ENCODE results near the gene CHMP6.

CHMP6 gene

DNA sequence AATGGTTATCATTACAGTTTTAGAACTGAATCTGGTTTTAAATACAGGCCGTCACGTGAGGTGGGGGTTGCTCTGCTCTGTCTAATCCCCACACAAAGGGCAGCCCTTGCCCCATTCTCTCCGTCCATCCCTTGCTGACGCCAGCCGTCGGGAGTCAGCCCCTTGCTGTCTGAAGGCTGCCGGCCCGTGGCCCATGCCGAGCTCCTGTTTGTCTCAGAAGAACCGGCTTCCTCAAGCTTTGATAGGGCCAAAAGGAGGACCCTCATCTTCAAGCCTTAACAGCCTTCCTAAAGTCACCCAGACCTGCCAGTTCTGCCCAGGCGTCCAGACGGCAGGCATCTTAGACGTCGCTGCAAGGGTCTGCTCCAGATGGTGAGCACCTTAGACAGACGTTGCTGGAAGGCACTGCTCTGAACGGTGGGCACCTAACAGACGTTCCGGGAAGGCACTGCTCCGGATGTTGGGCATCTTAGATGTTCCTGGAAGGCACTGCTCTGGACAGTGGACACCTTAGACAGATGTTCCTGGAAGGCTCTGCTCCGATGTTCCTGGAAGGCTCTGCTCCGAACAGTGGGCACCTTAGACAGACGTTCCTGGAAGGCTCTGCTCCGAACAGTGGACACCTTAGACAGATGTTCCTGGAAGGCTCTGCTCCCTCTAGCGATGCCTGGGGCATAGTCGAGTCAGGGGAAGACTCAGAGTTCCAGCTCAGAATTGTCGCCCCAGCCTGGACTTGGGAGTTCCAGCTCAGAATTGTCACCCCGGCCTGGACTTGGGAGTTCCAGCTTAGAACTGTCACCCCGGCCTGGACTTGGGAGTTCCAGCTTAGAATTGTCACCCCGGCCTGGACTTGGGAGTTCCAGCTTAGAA lies 35.1 kb upstream of the CHMP6 start:
- no peak for DNase-seq (ENCODE audit: low read depth, low spot score)

DNA sequence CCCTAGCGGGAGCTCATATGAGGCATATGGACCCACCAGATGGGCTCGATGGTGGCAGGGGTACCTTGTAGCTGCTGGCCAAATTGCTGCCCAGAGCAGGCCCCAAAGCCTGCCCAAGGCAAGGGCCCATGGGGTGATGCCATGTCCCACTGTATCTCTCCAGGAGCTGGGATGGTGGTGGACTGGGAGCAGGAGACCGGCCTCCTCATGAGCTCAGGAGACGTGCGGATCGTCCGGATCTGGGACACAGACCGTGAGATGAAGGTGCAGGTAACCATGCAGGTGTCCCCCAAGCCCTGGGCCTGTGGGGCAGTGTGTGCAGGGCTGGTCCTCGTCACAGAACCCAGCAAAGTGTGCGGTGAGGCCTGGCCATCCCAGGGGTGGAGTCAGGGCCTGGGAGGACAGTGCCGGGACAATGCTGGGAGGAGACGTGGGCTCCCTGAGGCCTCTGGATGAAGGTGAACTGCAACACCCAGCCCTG lies 34.1 kb upstream of the CHMP6 start:
- no peak for DNase-seq (ENCODE audit: low read depth, low spot score)

DNA sequence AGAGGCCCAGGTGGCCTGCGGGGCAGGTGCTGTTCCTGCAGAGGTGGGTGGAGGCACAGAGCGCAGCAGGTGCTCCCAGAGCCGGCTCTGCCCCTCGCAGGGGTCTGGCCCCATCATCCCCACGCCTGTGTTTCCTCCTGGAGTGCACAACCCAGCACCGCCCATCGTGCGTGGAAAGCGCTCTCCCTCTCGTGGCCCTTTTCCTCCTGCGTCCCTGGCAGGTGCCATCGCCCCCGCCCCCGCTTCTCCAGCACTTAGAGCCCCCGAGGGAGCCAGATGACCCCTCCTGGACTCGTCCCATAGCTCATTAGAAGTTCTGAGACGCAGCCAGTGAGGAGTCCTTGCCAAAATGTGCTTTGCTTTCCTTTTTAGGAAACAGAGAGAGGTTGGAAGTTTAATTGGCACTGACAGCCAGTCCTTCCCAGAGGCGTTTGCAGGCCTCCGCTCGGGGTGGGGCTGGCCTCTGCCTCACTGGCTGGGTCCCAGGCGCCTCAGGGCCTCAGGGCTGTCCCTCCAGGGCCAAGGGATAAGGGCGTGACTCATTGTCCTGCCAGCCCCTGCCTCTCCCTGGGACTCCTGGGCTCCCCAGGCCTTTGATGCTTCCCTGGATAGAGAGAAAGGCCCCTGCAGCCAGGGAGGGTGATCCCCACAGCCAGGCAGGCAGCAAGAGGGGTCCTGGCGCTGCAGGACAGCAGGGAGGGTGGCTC lies 32.2 kb upstream of the CHMP6 start:
- DNase-seq (ENCODE audit: low read depth, low spot score), result peak; percentile 75

DNA sequence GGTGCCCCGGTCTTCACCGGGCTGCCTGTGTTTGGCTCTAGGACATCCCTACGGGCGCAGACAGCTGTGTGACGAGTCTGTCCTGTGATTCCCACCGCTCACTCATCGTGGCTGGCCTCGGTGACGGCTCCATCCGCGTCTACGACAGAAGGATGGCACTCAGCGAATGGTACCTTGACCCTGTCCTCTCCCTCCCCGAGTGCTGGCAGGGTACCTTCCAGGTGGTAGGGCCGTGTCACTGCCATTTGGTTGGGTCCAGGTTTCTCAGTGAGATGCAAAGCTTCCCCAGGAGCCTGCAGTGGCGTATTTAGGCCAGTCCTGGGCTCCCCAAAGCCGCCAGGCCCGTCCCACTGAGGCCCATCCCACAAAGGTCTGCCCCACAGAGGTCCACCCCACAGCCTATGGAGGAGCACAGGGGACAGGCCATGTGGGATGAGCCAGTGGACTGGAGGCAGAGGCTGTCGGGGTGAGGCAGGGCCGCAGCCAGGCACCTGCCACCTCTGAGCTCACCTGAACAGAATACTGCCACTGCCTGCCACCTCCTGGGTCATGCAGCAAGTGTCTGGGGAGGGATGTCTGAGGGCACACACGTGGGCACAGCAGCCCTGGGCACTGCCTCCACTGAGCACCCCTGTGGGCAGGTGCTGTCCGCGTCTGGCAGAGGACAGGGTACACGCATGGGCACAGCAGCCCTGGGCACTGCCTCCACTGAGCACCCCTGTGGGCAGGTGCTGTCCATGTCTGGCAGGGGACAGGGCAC lies 31.4 kb upstream of the CHMP6 start:
- no peak for DNase-seq (ENCODE audit: low read depth, low spot score)

DNA sequence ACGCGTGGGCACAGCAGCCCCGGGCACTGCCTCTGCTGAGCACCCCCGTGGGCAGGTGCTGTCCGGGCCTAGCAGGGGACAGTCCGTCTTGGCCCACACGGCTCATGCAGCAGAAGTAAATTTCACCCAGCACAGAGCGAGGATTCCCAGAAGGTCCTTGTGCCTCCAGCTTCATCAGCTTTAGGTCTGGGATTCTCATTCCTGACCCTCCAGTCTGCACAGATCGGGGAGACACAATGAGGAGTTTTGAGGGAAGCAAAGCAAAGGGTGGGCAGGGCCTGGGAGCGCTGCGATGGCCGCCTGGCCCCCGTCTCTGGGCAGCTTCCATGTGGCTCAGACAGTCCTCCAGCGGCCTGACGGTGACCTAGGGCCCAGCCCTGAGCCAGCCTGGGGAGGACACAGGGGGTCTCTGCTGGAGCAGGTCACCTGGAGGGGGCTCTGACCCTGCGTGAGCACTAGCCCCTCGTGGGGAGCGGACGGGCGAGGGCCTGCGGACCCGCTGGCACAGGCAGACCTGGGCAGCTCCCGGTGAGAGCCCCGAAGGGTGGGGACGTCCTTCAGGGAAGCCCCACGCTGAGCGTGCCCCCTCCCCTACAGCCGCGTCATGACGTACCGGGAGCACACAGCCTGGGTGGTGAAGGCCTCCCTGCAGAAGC lies 30.7 kb upstream of the CHMP6 start:
- DNase-seq (ENCODE audit: low read depth, low spot score), result no peak

DNA sequence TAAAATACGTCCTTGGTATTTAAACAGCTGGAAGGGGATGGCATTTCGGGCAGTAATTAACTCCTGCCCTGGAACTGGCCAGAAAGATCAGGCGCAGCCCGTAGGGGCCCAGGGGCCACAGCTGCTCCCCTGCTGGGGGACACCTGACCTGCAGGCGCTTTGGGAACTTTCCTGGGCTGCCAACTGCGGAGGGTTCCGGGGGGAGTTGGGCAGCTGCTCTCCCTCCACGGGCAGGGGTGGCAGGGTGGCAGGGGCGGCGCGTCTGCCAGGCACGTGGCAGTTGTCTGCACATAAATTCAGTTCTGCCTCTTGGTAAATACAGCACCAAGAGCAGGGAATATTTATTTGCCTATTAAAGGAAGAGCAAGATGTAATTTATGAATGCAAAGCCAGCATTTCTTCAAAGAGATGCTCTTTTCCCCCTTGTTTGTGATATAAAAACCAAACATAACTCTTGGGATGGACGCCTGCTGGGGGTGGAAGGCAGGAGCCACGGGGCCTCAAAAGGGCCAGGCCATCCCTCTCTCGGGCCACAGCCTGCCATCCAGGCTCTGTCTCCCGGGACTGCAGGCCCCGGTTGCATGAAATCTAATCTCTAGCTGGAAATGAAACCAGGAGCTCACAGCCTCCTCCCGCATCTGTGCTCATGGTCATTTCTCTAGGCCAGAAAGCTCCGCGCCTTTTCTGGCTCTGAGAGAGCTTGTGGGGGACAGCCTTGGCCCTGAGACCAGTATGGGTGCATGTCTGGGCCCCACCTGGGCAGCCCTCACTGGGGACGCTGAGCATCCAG lies 29.9 kb upstream of the CHMP6 start:
- no peak for DNase-seq (ENCODE audit: low read depth, low spot score)

DNA sequence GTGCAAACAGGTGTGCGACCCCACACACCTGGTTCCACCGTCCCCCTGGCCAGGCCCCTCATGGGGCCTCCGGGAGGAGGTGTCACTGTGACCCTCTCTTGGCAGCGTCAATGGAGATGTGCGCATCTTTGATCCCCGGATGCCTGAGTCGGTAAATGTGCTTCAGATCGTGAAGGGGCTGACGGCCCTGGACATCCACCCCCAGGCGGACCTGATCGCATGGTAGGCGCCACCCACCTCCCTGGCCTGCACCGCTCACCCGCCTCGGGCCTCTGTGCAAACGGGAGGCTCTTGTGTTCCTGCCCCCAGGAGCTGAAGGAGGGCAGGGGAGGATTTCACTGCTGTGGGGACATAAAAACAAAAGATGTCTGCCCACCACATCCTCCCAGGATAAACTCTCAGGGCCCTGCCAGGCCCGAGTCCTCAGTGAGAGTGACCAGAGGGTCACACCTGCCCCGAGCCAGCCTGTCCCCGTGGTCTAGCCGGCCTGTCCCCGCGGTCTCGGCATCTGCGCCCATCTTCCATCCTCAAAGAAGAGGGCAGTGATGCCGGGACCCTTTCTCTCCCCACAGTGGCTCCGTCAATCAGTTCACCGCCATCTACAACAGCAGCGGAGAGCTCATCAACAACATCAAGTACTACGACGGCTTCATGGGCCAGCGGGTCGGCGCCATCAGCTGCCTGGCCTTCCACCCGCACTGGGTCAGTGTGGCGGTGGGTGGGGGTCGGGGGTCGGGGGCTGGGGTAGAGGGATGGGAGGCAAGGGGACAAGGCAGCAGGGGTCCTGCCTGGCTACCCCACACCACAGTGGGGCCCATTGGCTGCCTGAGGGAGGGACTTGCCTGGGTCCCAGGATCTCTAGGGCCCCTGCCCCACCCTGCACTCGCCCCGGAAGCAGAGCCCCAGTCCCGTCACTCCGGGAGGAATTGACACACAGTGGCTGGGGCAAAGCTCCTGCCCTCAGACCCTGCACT lies 29.0 kb upstream of the CHMP6 start:
- DNase-seq (ENCODE audit: low read depth, low spot score), result no peak

DNA sequence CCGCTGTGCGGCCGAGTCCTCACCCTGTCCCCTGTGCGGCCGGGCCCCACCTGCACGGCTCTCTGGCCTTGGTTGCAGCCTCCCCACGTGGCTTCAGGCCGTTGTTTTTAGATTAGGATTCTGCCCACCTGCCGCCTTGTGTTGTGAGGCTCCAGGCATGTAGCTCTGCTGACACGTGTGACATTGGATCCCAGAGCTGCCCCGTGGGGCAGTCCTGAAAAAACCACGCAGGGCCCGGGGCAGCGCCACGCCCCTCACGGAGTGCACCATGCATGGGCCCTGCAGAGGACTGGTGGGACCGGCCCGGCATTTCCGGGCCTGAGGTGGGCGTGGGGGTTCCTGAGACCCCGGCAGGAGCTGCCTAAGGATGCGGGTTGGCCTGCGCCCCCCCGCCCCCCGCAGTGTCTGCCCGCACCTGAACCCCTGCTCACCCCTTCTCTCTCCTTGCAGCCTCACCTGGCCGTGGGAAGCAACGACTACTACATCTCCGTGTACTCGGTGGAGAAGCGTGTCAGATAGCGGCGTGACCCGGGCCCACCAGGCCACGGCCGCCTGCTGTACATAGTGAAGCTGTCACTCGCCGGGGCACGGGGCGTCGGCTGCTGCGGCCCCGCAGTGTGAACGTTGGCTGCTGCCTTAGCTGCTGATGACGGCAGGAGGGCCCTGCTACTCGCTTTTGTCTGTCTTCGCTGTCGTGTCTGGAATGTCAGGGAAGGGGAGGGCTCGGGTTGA lies 27.7 kb upstream of the CHMP6 start:
- DNase-seq (ENCODE audit: low read depth, low spot score), result peak; percentile 69

DNA sequence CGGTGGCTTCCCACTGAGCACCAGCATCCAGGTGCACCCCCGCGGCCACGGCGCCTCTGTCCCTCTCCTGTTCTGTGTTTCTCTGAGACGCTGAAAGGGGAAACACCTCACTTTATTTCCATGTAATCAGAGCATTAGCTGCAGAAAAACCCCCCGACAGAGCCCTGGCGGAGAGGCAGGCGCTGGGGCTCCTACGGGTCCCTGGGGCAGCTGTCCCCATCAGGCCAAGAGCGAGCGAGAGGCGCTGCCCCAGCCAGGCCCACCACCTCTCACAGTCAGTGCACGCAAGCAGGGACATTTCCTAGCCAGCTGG lies 27.1 kb upstream of the CHMP6 start:
- DNase-seq (ENCODE audit: low read depth, low spot score), result no peak

DNA sequence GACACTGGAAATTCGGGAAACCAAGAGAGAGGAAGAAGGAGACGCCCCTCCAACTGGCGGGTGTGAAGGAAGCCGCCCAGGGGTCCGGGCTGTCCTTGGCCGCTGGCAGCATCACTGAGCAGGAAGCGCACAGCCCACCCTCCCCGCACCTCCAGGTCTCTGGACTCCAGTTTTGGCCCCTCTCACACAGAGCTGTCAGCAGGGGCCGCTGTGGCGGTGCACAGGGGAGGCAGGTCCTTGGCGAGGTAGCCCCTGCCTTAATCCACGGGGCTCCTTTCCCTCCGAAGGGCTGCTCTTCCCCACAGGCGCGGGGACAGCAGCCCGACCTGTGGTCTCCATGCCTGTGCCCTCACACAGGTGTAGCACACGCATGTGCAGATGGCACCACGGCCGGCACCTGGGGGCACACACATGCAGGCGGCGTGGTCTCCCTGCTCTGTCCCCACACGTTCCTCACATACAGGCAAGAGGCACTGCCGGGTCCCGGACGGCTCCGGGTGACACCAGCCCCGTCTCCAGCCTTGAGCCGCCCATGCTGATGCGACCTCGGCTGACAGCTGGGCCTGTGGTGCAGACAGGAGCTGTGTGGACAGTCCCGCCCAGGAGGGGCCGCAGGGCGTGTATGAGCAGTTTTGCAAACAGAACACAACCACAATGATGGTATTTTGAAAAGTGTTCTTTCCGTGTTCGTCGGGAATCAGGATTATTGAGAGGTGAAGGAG lies 26.6 kb upstream of the CHMP6 start:
- peak; percentile 49 for DNase-seq (ENCODE audit: low read depth, low spot score)

DNA sequence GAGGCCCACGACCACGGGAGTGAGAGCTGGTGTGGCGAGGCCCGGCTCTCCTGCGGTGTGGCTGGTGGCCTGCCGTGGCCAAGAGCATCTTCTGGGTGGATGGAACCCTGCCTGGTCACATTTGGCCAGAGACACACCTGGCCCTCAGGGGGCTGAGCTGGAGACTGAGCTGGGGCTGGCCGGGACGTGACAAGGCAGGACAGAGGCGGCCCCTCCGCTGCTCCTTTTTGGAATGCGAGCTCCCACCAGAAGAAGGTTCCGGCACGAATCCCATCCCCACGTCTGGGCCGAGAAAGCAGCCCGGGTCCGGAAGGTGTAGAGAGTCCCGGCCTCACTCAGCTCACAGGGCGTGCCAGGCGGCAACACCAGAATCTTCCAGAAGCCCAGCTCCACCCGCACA lies 26.0 kb upstream of the CHMP6 start:
- DNase-seq (ENCODE audit: low read depth, low spot score), result no peak

DNA sequence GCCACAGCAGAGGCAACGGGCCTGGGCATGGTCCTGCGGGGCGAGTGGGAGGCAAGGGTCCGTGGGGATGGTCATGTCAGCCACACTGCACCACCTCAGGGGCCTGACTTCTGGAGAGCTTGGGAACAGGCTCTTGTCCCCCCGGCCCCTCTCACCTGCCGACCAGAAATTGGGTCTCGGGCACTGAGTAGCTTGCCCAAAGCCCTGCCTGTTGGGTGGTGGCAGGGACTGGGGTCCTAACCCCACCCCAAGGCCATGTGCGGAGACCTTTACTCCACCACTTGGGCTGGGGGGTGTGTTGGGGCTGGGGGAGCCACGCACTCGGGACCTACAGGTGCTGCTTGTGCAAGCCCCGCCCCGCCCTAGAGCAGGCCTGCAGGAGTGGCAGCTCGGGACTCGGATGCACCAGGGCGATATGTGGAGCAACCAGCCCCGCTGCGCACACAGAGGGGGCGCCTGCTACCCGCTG lies 24.2 kb upstream of the CHMP6 start:
- DNase-seq (ENCODE audit: low read depth, low spot score), result no peak

DNA sequence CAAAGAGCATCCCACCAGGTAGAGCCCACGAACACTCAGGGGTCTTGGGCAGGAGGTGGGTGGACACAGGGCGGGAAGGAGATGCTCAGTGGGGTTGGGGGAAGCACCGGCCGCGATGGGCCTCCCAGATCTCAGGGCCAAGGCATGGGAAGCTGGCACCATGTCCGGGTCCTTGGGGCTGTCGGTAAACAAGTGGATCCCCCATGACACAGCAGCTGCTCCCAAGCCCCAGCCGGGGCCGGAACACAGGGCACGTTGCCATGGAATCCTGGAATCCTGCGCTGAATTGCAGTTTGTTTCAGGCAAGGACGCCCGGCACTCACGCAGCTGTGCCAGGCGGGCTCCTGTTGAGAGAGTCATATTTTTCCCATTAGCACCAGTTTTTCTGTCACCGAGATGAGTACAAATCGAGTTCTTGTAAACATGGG lies 23.0 kb upstream of the CHMP6 start:
- DNase-seq (ENCODE audit: low read depth, low spot score), result no peak

DNA sequence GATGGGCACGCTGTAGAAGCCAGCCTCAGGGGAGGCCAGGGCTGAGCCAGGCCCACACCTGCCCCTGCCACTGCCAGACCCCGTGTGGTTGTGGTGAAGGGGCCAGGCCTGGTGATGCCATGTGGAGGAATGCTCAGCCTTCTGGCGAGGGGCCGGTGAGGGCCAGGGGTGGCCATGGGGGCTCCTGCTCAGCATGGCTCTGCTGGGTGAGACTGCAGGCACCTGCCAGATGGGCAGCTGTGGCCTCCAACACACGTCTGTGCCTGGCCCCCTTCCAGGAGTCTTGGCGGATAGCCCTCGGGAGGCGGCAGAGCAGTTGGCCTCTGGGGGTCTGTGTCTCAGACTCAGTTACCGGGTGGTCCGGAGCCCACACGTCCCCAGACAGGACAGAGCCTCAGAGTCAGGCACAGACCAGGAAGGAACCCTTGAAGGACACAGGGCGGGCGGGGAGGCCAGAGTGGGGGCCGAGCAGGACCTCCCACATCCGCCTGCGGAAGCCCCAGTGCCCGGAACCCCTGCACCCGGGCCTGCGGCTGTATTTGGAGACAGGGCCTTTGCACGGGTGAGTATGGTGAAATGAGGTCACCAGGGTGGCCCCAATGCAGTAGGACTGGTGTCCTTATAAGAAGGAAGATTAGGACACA lies 22.5 kb upstream of the CHMP6 start:
- DNase-seq (ENCODE audit: low read depth, low spot score), result no peak

DNA sequence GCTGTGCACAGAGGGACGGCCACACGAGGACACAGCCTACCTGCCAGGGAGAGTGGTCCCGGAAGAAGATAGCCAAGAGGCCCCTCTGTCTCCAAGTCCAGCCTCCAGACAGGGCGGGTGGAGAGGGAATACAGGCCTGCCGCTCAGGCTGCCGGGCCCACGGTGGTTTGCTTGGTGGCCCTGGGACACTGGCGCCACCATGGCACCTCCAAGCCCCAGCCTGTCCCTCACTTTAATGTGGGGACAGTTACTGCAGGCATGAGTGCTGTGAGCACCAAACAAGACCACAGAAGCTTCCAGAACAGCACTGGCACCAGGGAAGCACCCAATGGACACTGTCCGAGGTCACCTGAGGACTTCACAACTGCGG lies 22.0 kb upstream of the CHMP6 start:
- no peak for DNase-seq (ENCODE audit: low read depth, low spot score)

DNA sequence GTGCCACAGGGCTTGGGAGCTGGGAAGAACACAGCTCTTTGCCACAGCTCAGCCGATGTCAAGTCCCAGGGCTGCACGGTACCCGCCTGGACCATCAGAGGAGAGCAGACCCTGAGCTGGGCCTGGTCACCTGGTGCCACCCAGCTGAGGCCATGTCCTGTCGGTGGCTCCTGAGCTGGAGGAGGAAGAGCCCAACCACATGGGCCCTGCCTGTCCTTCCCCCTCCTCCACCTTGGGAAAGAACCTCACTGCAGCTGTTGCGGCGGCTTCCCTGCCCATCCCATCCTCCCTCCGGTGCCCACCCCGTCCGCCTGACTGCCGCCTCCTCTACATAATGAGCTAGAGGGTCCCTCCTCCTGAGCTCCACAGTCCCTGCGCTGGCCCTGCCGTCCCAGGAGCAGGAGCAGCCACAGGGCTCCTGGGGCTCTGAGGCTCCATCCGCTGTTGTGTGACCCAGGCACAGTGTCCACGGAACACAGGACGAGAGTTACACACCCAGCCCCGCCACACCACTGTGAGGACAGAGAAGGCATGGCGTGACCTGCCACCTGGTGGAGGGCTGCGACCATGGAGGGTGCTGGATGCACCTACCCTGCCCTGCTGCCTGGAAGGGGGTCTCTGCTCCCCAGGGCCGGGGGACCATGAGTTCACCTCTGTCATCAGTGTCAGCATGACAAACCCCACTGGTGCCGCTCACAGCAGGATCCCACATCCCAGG lies 21.4 kb upstream of the CHMP6 start:
- DNase-seq (ENCODE audit: low read depth, low spot score), result peak; percentile 34

Data from ELF-1 (cell line).